ENCODE measurements around the gene PTPRC. TPM values are rescaled to one million over a fixed set of nuclear protein-coding genes. Genes with fewer than 3 reads are reported as not detected.

The PTPRC gene
- total and polyA plus RNA-seq, 12 donors: 1.0 to 62.7 (median 5.3) TPM

DNA sequence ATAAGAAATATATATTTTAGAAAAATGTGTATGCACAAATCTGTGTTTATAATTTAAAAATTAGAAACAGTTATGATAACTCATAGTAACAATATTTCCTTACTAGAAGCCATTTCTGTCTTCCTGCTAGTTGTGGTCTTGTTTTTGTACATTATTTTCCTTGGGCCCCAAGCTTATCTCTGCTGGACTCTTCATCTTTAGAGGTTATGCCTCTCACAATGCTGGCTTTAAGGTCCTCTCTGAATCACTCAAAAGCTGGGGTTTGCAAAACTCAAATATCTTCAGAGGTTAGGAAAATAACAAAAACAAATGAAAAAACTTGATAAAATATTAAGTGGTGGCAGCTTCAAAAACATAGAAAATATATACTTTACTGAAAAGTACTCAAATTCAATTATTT is 133.8 kb downstream of the PTPRC start:
- ATAC-seq (no peak), DNase-seq (no peak)
- H3K27ac ChIP-seq: no peak overlapping the region
- H3K27me3 ChIP-seq: no peaks in the 10 kb centered on the region
- H3K4me3 ChIP-seq: no peak overlapping the region
- TF ChIP-seq CTCF (IDR thresholded peaks at IDR 0.05): no peak
- intact Hi-C loops (cut with DNase I): loop anchor here in 5 of 10 donors (5.0 to 10.0 kb wide), 6 partner anchors 162 to 782 kb away; no protein-coding TSS in a partner anchor
- H3K9me3 ChIP-seq: no peaks in the 10 kb centered on the region
- no peaks in the 10 kb centered on the region for H3K36me3 ChIP-seq
- peaks cover 0 to 34% (median 3%) of the 10 kb centered on the region in 9 donors for H3K4me1 ChIP-seq

- no peak for ATAC-seq
- DNase-seq: no peak
- H3K9me3 ChIP-seq: no peaks in the 10 kb centered on the region
- no peaks in the 10 kb centered on the region for H3K27me3 ChIP-seq
- no peak for TF ChIP-seq CTCF (IDR thresholded peaks at IDR 0.05)
- intact Hi-C loops (cut with DNase I): loop anchor here in 5 of 10 donors (5.0 to 10.0 kb wide), 6 partner anchors 162 to 782 kb away; no protein-coding TSS in a partner anchor
- no peak overlapping the region for H3K27ac ChIP-seq
- H3K4me3 ChIP-seq: no peak overlapping the region
- WGBS, 2 donors: 70 to 71% methylated on average over 1 of the region's 1 CpG
- H3K4me1 ChIP-seq: peaks cover 0 to 38% (median 3%) of the 10 kb centered on the region in 9 donors
- H3K36me3 ChIP-seq: no peaks in the 10 kb centered on the region
Observed at GRCh38 chr1:198773030-198773429, 134.2 kb downstream of the PTPRC start.

DNA sequence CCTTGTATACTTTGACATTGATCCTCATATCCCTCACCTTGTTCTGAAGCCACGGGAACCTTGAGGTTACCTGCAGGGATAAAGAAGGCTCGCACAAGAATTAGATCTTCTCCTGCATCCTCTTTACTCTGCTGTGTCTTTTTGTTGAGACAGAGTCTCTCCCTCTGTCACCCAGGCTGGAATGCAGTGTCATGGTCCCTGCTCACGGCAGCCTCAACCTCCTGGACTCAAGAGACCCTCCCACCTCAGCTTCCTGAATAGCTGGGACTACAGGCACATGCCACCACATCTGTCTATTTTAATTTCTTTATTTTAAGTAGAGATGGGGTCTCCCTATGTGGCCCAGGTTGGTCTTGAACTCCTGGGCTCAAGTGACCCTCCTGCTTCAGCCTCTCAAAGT is 134.7 kb downstream of the PTPRC start:
- H3K36me3 ChIP-seq: no peaks in the 10 kb centered on the region
- H3K27ac ChIP-seq: no peak overlapping the region
- DNase-seq (no peak), ATAC-seq (no peak)
- no peaks in the 10 kb centered on the region for H3K9me3 ChIP-seq
- intact Hi-C loops (cut with DNase I): loop anchor here in 5 of 10 donors (5.0 to 10.0 kb wide), 6 partner anchors 161 to 781 kb away; no protein-coding TSS in a partner anchor
- WGBS, 2 donors: 93 to 95% methylated on average over 3 of the region's 3 CpGs
- no peak for TF ChIP-seq CTCF (IDR thresholded peaks at IDR 0.05)
- peaks cover 0 to 43% (median 3%) of the 10 kb centered on the region in 9 donors for H3K4me1 ChIP-seq
- H3K27me3 ChIP-seq: no peaks in the 10 kb centered on the region
- no peak overlapping the region for H3K4me3 ChIP-seq

- H3K27me3 ChIP-seq: no peaks in the 10 kb centered on the region
- no peaks in the 10 kb centered on the region for H3K36me3 ChIP-seq
- H3K4me1 ChIP-seq: peaks cover 0 to 51% (median 3%) of the 10 kb centered on the region in 9 donors
- no peak overlapping the region for H3K27ac ChIP-seq
- ATAC-seq (no peak), DNase-seq (no peak)
- H3K4me3 ChIP-seq: no peak overlapping the region
- WGBS, 2 donors: 85 to 96% methylated on average over 2 of the region's 2 CpGs
- no peaks in the 10 kb centered on the region for H3K9me3 ChIP-seq
- TF ChIP-seq CTCF (IDR thresholded peaks at IDR 0.05): no peak
- intact Hi-C loops (cut with DNase I): loop anchor here in 5 of 10 donors (5.0 to 10.0 kb wide), 6 partner anchors 160 to 780 kb away; no protein-coding TSS in a partner anchor
Observed at GRCh38 chr1:198774421-198774820, 135.6 kb downstream of the PTPRC start.

Measured in heart right ventricle (tissue), 16 donors.